HEK293 (cell line): ENCODE measurements around the gene GCH1.
"Not testable (repeated sequence)": the region's sequence is repeated elsewhere in the genome, so short reads cannot be mapped to it uniquely, and the experiment has no call there.

Source experiments
- CTCF ChIA-PET: fragments of 350-600 bp; formaldehyde crosslinking; extraction: SDS; loops from one replicate; lab custom pipeline; 2021; ENCODE audit warnings: antibody characterized with exemption; lab: Yijun Ruan, JAX
- POLR2A ChIA-PET: fragments of 300-600 bp; formaldehyde crosslinking; extraction: SDS; loops from one replicate; lab custom pipeline; 2020; ENCODE audit warnings: antibody characterized with exemption, inconsistent platforms; lab: Yijun Ruan, JAX
- H3K27ac ChIP-seq: fragments of 200-500 bp; sonication (Bioruptor generic); 2 replicates; pipeline ENCODE4 v1.5.1; 2014; ENCODE audit warnings: low read depth, low read length, control low read depth, inconsistent platforms; ENCODE audit errors: extremely low read depth
- H3K36me3 ChIP-seq, 2 experiments: fragments of 200-500 bp in 1 of 2; sonication (Bioruptor generic) in 1 of 2; 1 replicate in 1 of 2; 2 replicates in 1 of 2; pipeline ENCODE4 v1.5.1; 2014 to 2017; ENCODE audit warnings: inconsistent platforms in 2 of 2, low read length in 2 of 2; ENCODE audit not compliant: control insufficient read depth in 2 of 2, insufficient read depth in 1 of 2
- H3K4me1 ChIP-seq: fragments of 200-500 bp; sonication (Bioruptor generic); 2 replicates; pipeline ENCODE4 v1.5.1; 2014; ENCODE audit warnings: mild to moderate bottlenecking, low read length, inconsistent platforms; ENCODE audit not compliant: control insufficient read depth, insufficient read depth
- H3K4me3 ChIP-seq: 2 replicates; pipeline ENCODE4 v1.5.1; 2011; ENCODE audit warnings: low read depth, mild to moderate bottlenecking, control low read depth, low read length, moderate library complexity
- H3K9me3 ChIP-seq: fragments of 200-500 bp; sonication (Bioruptor generic); 2 replicates; pipeline ENCODE4 v1.5.1; 2014; ENCODE audit warnings: low read depth, low read length, inconsistent platforms; ENCODE audit not compliant: control insufficient read depth, insufficient read depth
- BCL11A ChIP-seq: fragments of 450-650 bp; formaldehyde crosslinking; IDR thresholded peaks from 2 replicates; pipeline ENCODE4 v1.5.1; 2016; ENCODE audit warnings: low read depth, missing biosample characterization, missing genetic modification characterization
- BCL11B ChIP-seq: fragments of 450-650 bp; formaldehyde crosslinking; IDR thresholded peaks from 2 replicates; pipeline ENCODE4 v1.5.1; 2016; ENCODE audit warnings: low read depth, missing biosample characterization, missing genetic modification characterization
- KLF9 ChIP-seq: fragments of 450-650 bp; formaldehyde crosslinking; IDR thresholded peaks from 2 replicates; pipeline ENCODE4 v1.5.1; 2016; ENCODE audit warnings: missing biosample characterization, missing genetic modification characterization, low read depth
- MZF1 ChIP-seq: fragments of 450-650 bp; formaldehyde crosslinking; IDR thresholded peaks from 2 replicates; pipeline ENCODE4 v1.5.1; 2017; ENCODE audit warnings: missing biosample characterization, missing genetic modification characterization, borderline replicate concordance
- ZIC2 ChIP-seq: fragments of 450-650 bp; formaldehyde crosslinking; IDR thresholded peaks from 2 replicates; pipeline ENCODE4 v1.5.1; 2016; ENCODE audit warnings: missing biosample characterization, missing genetic modification characterization
- ZNF184 ChIP-seq: fragments of 450-650 bp; IDR thresholded peaks from 2 replicates; pipeline ENCODE4 v1.5.1; 2018; ENCODE audit warnings: missing biosample characterization, mild to moderate bottlenecking, missing genetic modification characterization
- ZNF23 ChIP-seq: fragments of 450-650 bp; formaldehyde crosslinking; IDR thresholded peaks from 2 replicates; pipeline ENCODE4 v1.5.1; 2016; ENCODE audit warnings: missing biosample characterization, missing genetic modification characterization, borderline replicate concordance
- ZNF302 ChIP-seq: fragments of 450-650 bp; formaldehyde crosslinking; IDR thresholded peaks from 2 replicates; pipeline ENCODE4 v1.5.1; 2016; ENCODE audit warnings: missing biosample characterization, missing genetic modification characterization, low read depth
- ZNF530 ChIP-seq: fragments of 450-650 bp; formaldehyde crosslinking; IDR thresholded peaks from 2 replicates; pipeline ENCODE4 v1.5.1; 2016; ENCODE audit warnings: low read depth, missing biosample characterization, missing genetic modification characterization
- ZNF544 ChIP-seq: fragments of 450-650 bp; formaldehyde crosslinking; IDR thresholded peaks from 2 replicates; pipeline ENCODE4 v1.5.0; 2017; ENCODE audit warnings: missing biosample characterization, missing genetic modification characterization
- ZNF549 ChIP-seq: fragments of 450-650 bp; IDR thresholded peaks from 2 replicates; pipeline ENCODE4 v1.5.1; 2018; ENCODE audit warnings: missing biosample characterization, missing genetic modification characterization, mild to moderate bottlenecking, inconsistent platforms, moderate library complexity
- ZNF560 ChIP-seq: fragments of 450-650 bp; formaldehyde crosslinking; IDR thresholded peaks from 2 replicates; pipeline ENCODE4 v1.5.1; 2017; ENCODE audit warnings: missing biosample characterization, missing genetic modification characterization, borderline replicate concordance
- ZNF561 ChIP-seq: fragments of 450-650 bp; IDR thresholded peaks from 2 replicates; pipeline ENCODE4 v1.5.1; 2018; ENCODE audit warnings: missing biosample characterization, missing genetic modification characterization, borderline replicate concordance
- ZNF596 ChIP-seq: fragments of 450-650 bp; IDR thresholded peaks from 2 replicates; pipeline ENCODE4 v1.5.0; 2018; ENCODE audit warnings: missing biosample characterization, mild to moderate bottlenecking, missing genetic modification characterization, moderate library complexity
- ZNF660 ChIP-seq: fragments of 450-650 bp; IDR thresholded peaks from 2 replicates; pipeline ENCODE4 v1.5.1; 2018; ENCODE audit warnings: missing biosample characterization, mild to moderate bottlenecking, missing genetic modification characterization
- ZNF701 ChIP-seq: fragments of 450-650 bp; formaldehyde crosslinking; IDR thresholded peaks from 2 replicates; pipeline ENCODE4 v1.5.1; 2016; ENCODE audit warnings: missing biosample characterization, missing genetic modification characterization
- ZNF747 ChIP-seq: fragments of 450-650 bp; formaldehyde crosslinking; IDR thresholded peaks from 2 replicates; pipeline ENCODE4 v1.5.1; 2016; ENCODE audit warnings: missing biosample characterization, missing genetic modification characterization
- ZNF768 ChIP-seq: fragments of 450-650 bp; formaldehyde crosslinking; IDR thresholded peaks from 2 replicates; pipeline ENCODE4 v1.5.1; 2018; ENCODE audit warnings: missing biosample characterization, mild to moderate bottlenecking, missing genetic modification characterization
- ZNF777 ChIP-seq: fragments of 450-650 bp; formaldehyde crosslinking; IDR thresholded peaks from 2 replicates; pipeline ENCODE4 v1.5.1; 2017; ENCODE audit warnings: missing biosample characterization, missing genetic modification characterization, borderline replicate concordance
- TF ChIP-seq, protein P1 (sequence below): fragments of 450-650 bp; formaldehyde crosslinking; IDR thresholded peaks from 2 replicates; pipeline ENCODE4 v1.5.1; 2016; ENCODE audit warnings: missing biosample characterization, missing genetic modification characterization

Gene GCH1

DNA sequence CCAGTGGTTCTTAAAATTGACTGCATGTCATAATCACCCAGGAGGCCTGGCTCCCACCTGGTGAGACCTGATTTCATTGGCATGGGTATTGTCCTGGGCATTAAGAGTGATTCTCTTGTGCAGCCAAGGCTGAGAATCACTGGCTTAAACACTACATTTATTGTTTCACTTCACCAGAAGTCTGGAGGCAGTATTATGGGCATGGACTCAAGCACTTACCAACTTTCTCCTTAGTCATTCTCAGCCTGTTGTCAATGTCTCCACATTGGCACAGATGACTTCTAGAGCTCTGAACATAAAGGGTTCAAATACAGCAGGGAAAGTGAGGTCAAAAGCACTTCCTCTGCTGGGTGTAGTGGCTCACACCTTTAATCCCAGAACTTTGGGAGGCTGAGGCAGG, 25.6 kb upstream of the GCH1 start (continued):
- TF ChIP-seq KLF9 (tag by site-specific recombination), result no peak
- TF ChIP-seq MZF1 (tag by site-specific recombination), result no peak

DNA sequence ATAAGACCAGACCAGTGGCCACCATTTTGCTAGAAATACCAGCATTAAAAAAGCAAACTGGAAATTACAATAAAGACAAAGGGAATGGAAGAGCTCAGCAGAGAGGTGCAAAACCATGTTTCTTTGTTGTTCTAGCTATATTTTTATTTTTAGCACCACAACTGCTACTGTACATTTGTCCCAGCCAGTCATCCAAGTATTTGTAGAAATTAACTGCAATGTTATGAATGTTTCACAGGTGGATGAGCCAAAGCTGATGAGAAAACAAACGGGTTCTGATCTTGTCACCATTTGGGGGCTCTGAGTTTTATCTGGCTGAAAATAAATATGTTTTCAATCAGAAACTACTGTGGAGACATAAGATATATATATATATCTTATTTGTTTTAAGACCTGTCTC, 24.9 kb upstream of the GCH1 start:
- ChIA-PET CTCF (no interaction called here), POLR2A (no interaction called here)
- TF ChIP-seq ZNF530 (tag by site-specific recombination) (no peak), ZNF544 (tag by site-specific recombination) (no peak), ZIC2 (no peak), ZNF560 (tag by site-specific recombination) (no peak), ZNF701 (no peak), ZNF549 (no peak), ZNF302 (tag by site-specific recombination) (no peak), BCL11B (tag by site-specific recombination) (no peak), ZNF768 (tag by site-specific recombination) (no peak), ZNF660 (no peak), ZNF596 (tag by site-specific recombination) (no peak), ZNF23 (no peak), ZNF561 (tag by site-specific recombination) (no peak), BCL11A (tag by site-specific recombination) (no peak), ZNF777 (no peak), ZNF747 (tag by site-specific recombination) (no peak)
- TF ChIP-seq, protein P1, sequence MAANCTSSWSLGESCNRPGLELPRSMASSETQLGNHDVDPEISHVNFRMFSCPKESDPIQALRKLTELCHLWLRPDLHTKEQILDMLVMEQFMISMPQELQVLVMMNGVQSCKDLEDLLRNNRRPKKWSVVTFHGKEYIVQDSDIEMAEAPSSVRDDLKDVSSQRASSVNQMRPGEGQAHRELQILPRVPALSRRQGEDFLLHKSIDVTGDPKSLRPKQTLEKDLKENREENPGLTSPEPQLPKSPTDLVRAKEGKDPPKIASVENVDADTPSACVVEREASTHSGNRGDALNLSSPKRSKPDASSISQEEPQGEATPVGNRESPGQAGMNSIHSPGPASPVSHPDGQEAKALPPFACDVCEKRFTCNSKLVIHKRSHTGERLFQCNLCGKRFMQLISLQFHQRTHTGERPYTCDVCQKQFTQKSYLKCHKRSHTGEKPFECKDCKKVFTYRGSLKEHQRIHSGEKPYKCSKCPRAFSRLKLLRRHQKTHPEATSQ, result no peak
- H3K4me3 ChIP-seq, result no peak overlapping the region
- H3K36me3 ChIP-seq, result no peaks in the 10 kb centered on the region; a peak in 1 of 3 replicates
- peaks cover 4% of the 10 kb centered on the region; the same call in 1 of the 2 replicates for H3K4me1 ChIP-seq
- no peak overlapping the region for H3K27ac ChIP-seq
- no peaks in the 10 kb centered on the region for H3K9me3 ChIP-seq

DNA sequence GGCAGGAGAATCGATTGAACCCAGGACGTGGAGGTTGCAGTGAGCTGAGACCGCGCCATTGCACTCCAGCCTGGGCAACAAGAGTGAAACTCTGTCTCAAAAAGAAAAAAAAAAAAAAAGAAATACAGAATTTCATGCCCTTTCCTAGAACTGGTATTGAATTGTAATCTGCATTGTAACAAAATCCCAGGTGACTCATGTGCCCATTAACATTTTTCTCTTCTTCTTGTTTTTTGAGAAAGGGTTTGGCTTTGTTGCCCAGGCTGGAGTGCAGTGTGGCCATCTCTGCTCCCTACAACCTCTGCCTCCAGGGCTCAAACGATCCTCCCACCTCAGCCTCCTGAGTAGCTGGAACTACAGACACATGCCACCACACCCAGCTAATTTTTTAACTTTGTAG, 23.9 kb upstream of the GCH1 start:
- POLR2A ChIA-PET, H3K9me3 ChIP-seq, H3K4me3 ChIP-seq, H3K4me1 ChIP-seq, H3K36me3 ChIP-seq, H3K27ac ChIP-seq: not testable (repeated sequence)
- CTCF ChIA-PET, result interaction anchor here (0.7 kb wide), 2 partner anchors 12 to 153 kb away, joined by 4 to 5 read pairs; no protein-coding TSS in a partner anchor

DNA sequence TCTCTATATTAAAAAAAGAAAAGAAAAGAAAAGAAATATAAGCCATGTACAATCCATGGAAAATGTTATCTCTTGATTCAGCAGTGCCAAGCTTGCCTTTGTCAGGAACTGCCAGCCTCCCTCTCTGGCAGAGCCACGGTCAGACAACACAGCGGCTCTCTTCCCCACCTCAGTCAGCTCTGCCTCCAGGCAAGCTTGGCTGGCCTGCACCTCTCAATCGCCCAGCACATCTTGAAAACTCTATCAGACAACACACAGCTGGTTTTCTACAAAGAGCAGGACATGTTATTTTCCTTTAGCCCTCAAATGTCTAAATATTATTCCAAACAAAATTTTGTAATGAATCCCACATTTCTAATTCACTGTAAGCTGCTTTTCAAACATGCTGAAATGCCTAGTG, 20.0 kb upstream of the GCH1 start:
- no peaks in the 10 kb centered on the region for H3K9me3 ChIP-seq
- TF ChIP-seq ZNF184 (tag by site-specific recombination), result no peak
- H3K4me3 ChIP-seq, result no peak overlapping the region
- CTCF ChIA-PET, result no interaction called here
- no peaks in the 10 kb centered on the region for H3K36me3 ChIP-seq
- H3K4me1 ChIP-seq, result no peaks in the 10 kb centered on the region; the same call in 1 of the 2 replicates
- POLR2A ChIA-PET, result no interaction called here
- no peak overlapping the region for H3K27ac ChIP-seq
